HG03103 (cell line): ENCODE results near the gene RTTN.
"Not testable (repeated sequence)": the region's sequence is repeated elsewhere in the genome, so short reads cannot be mapped to it uniquely, and the experiment has no call there.

ENCODE experiments used
- ATAC-seq: cut with Tn5 transposase; IDR thresholded peaks from one replicate; pipeline ENCODE4 v1.9.1; 2021; ENCODE audit warnings: low read depth; ENCODE audit not compliant: unreplicated experiment

Gene RTTN

GRCh38 chr18:70102854-70103253 is 102.6 kb downstream of the RTTN start:
- not testable (repeated sequence) for ATAC-seq

- no peak for ATAC-seq
These were observed 115.6 kb downstream of the RTTN start for GRCh38 chr18:70089858-70090257.

GRCh38 chr18:70086085-70086484 is 119.4 kb downstream of the RTTN start:
- ATAC-seq: no peak

GRCh38 chr18:70085641-70086040 is 119.8 kb downstream of the RTTN start:
- ATAC-seq: no peak

- ATAC-seq: no peak
These were observed 123.1 kb downstream of the RTTN start for GRCh38 chr18:70082430-70082829.

GRCh38 chr18:70078106-70078505 is 127.4 kb downstream of the RTTN start:
- ATAC-seq: no peak

- ATAC-seq: no peak
These were observed 129.6 kb downstream of the RTTN start for GRCh38 chr18:70075906-70076305.

- no peak for ATAC-seq
These were observed 131.4 kb downstream of the RTTN start for GRCh38 chr18:70074116-70074515.

GRCh38 chr18:70073432-70073831 is 132.1 kb downstream of the RTTN start:
- ATAC-seq: no peak

GRCh38 chr18:70072678-70073077 is 132.8 kb downstream of the RTTN start:
- no peak for ATAC-seq

GRCh38 chr18:70069965-70070364 is 135.5 kb downstream of the RTTN start:
- no peak for ATAC-seq

- no peak for ATAC-seq
These were observed 136.1 kb downstream of the RTTN start for GRCh38 chr18:70069382-70069781.

GRCh38 chr18:70068981-70069380 is 136.5 kb downstream of the RTTN start:
- no peak for ATAC-seq

- no peak for ATAC-seq
These were observed 145.8 kb downstream of the RTTN start for GRCh38 chr18:70059684-70060083.

GRCh38 chr18:70058916-70059315 is 146.6 kb downstream of the RTTN start:
- peak; percentile 96 for ATAC-seq

GRCh38 chr18:70047931-70048603 is 157.4 kb downstream of the RTTN start:
- no peak for ATAC-seq

- ATAC-seq: no peak
These were observed 158.7 kb downstream of the RTTN start for GRCh38 chr18:70046796-70047195.

GRCh38 chr18:70046207-70046606 is 159.3 kb downstream of the RTTN start:
- ATAC-seq: no peak

- no peak for ATAC-seq
These were observed 160.9 kb downstream of the RTTN start for GRCh38 chr18:70044632-70045031.

GRCh38 chr18:70041459-70042050 is 163.9 kb downstream of the RTTN start:
- ATAC-seq: no peak

GRCh38 chr18:70039186-70039585 is 166.3 kb downstream of the RTTN start:
- ATAC-seq: no peak

- no peak for ATAC-seq
These were observed 167.9 kb downstream of the RTTN start for GRCh38 chr18:70037431-70038061.
